K562 (cell line): ENCODE results near the gene FRMPD4. TPM values are rescaled to one million over a fixed set of nuclear protein-coding genes. Genes with fewer than 3 reads are reported as not detected.

Experiments used
- ATAC-seq: fragments of 200-7000 bp; cut with Tn5 transposase; 3 replicates; pipeline ENCODE4 v1.9.1; 2020; ENCODE audit warnings: moderate library complexity
- BruUV-seq: library from RNA; stranded (reverse); fragments of 400-500 nt; replicated peaks from 2 replicates; lab custom pipeline; 2021; lab: Mats Ljungman, UMichigan
- CTCF ChIA-PET: fragments of 300-600 bp; formaldehyde crosslinking; extraction: SDS; loops from one replicate; lab custom pipeline; 2021; ENCODE audit warnings: low intra/inter-chr PET ratio; lab: Yijun Ruan, JAX
- POLR2A ChIA-PET: fragments of 300-600, 350-650 bp; sonication (Branson Sonifier 250); formaldehyde crosslinking; extraction: SDS; loops from one replicate; lab custom pipeline; 2021; ENCODE audit warnings: antibody characterized with exemption, inconsistent platforms; lab: Yijun Ruan, JAX
- DNase-seq, 4 experiments: peaks; one replicate each; pipeline versions ENCODE4 v3.0.0 to v3.0.0-alpha.2; 2011 to 2018; ENCODE audit warnings: low spot score in 3 of 4, mixed read lengths in 3 of 4; ENCODE audit errors: extremely low read depth in 1 of 4
- FAIRE-seq: peaks from 2 replicates; lab custom pipeline; 2011; peaks lifted over from hg19 to GRCh38; lab: Jason Lieb, UNC
- H2AFZ ChIP-seq: 2 replicates; pipeline ENCODE4 v1.6.0; 2011; ENCODE audit warnings: low read depth, low read length, control low read depth, inconsistent platforms
- H3K27ac ChIP-seq: fragments of 200-600 bp; 3 replicates; pipeline ENCODE4 v1.8.0; 2011; ENCODE audit warnings: low read depth, mild to moderate bottlenecking, control low read depth, inconsistent platforms, low read length, moderate library complexity, mixed read lengths; ENCODE audit errors: extremely low read depth
- H3K27me3 ChIP-seq, 2 experiments: fragments of 300-600 bp in 1 of 2; 2 replicates in 1 of 2; 3 replicates in 1 of 2; pipeline versions ENCODE4 v1.6.0 to v1.8.0; 2011; ENCODE audit warnings: inconsistent platforms in 2 of 2, low read length in 2 of 2, mild to moderate bottlenecking in 1 of 2, mixed read lengths in 1 of 2, moderate library complexity in 1 of 2; ENCODE audit not compliant: control insufficient read depth in 2 of 2, insufficient read depth in 2 of 2
- H3K36me3 ChIP-seq: fragments of 300-600 bp; 3 replicates; pipeline ENCODE4 v1.8.0; 2011; ENCODE audit warnings: mild to moderate bottlenecking, low read length, inconsistent platforms; ENCODE audit not compliant: control insufficient read depth, insufficient read depth
- H3K4me1 ChIP-seq, 2 experiments: fragments of 200-600 bp in 1 of 2; replicated peaks in 1 of 2; 2 replicates in 1 of 2; 3 replicates in 1 of 2; pipeline versions ENCODE4 v1.5.1 to v1.8.0; 2011; ENCODE audit warnings: inconsistent platforms in 2 of 2, low read length in 2 of 2, mild to moderate bottlenecking in 1 of 2, mixed read lengths in 1 of 2, moderate library complexity in 1 of 2; ENCODE audit not compliant: control insufficient read depth in 2 of 2, insufficient read depth in 2 of 2
- H3K4me2 ChIP-seq: 2 replicates; pipeline ENCODE4 v1.6.1; 2011; ENCODE audit warnings: low read length, control low read depth, inconsistent platforms, mixed read lengths; ENCODE audit not compliant: insufficient read depth
- H3K4me3 ChIP-seq: fragments of 200-600 bp; sonication (generic), shearing (Covaris generic); 2 replicates; pipeline ENCODE4 v1.5.1; 2016; ENCODE audit warnings: control low read depth, inconsistent platforms
- H3K79me2 ChIP-seq: fragments of 200-600 bp; 3 replicates; pipeline ENCODE4 v1.8.0; 2011; ENCODE audit warnings: low read length, inconsistent platforms; ENCODE audit not compliant: control insufficient read depth, insufficient read depth
- H3K9ac ChIP-seq, 2 experiments: 2 replicates each; pipeline versions ENCODE4 v1.6.0 to v1.6.1; 2011; ENCODE audit warnings: low read depth in 2 of 2, low read length in 2 of 2, control low read depth in 1 of 2, inconsistent platforms in 1 of 2, mild to moderate bottlenecking in 1 of 2, mixed read lengths in 1 of 2; ENCODE audit not compliant: insufficient read depth in 1 of 2
- H3K9me1 ChIP-seq: one replicate; pipeline ENCODE4 v1.6.0; 2011; ENCODE audit warnings: inconsistent platforms, mild to moderate bottlenecking, low read length, moderate library complexity; ENCODE audit not compliant: control insufficient read depth, insufficient read depth
- H3K9me3 ChIP-seq: replicated peaks from 2 replicates; pipeline ENCODE4 v1.5.1; 2011; ENCODE audit warnings: low read depth, low read length, inconsistent platforms; ENCODE audit not compliant: control insufficient read depth, insufficient read depth
- H4K20me1 ChIP-seq: replicated peaks from 2 replicates; pipeline ENCODE4 v1.6.1; 2011; ENCODE audit warnings: low read length, inconsistent platforms, mixed read lengths; ENCODE audit not compliant: control insufficient read depth, insufficient read depth
- DMBX1 ChIP-seq: fragments of 250-450 bp; sonication (Bioruptor Pico); IDR thresholded peaks from 2 replicates; pipeline ENCODE4 v1.8.0; 2022; ENCODE audit warnings: inconsistent platforms, mild to moderate bottlenecking, moderate library complexity, borderline replicate concordance
- EGR1 ChIP-seq: fragments of 450-650 bp; conservative IDR thresholded peaks from 2 replicates; pipeline ENCODE4 v1.6.1; 2017; ENCODE audit warnings: mild to moderate bottlenecking
- ESRRB ChIP-seq: fragments of 250-450 bp; sonication (Bioruptor Pico); IDR thresholded peaks from 2 replicates; pipeline ENCODE4 v1.5.0; 2020; ENCODE audit warnings: mild to moderate bottlenecking, moderate library complexity, borderline replicate concordance
- NEUROD1 ChIP-seq: fragments of 150-350 bp; IDR thresholded peaks from 2 replicates; pipeline ENCODE4 v1.6.1; 2014; ENCODE audit warnings: borderline replicate concordance, low read length, low read depth; ENCODE audit not compliant: partially characterized antibody
- PHF21A ChIP-seq: fragments of 450-650 bp; IDR thresholded peaks from 2 replicates; pipeline ENCODE4 v1.6.1; 2017; ENCODE audit warnings: low read depth, borderline replicate concordance
- SMAD2 ChIP-seq: fragments of 150-350 bp; IDR thresholded peaks from 2 replicates; pipeline ENCODE4 v1.6.1; 2014; ENCODE audit warnings: low read depth, mild to moderate bottlenecking, low read length
- SMC3 ChIP-seq: conservative IDR thresholded peaks from 2 replicates; pipeline ENCODE4 v1.6.1; 2011; ENCODE audit warnings: low read depth, low read length, improper control_type of control experiment; ENCODE audit not compliant: insufficient read depth
- TARDBP ChIP-seq: fragments of 450-650 bp; IDR thresholded peaks from 2 replicates; pipeline ENCODE4 v1.6.1; 2016
- TCF7L2 ChIP-seq: fragments of 150-350 bp; IDR thresholded peaks from 2 replicates; pipeline ENCODE4 v1.6.1; 2016; ENCODE audit warnings: low read depth, mild to moderate bottlenecking, low read length, moderate library complexity
- ZNF77 ChIP-seq: fragments of 250-450 bp; sonication (Bioruptor Pico); IDR thresholded peaks from 2 replicates; pipeline ENCODE4 v1.5.0; 2020
- WGBS: fragments of 100-300 bp; shearing (Covaris generic); methylation state at CpG from one replicate; pipeline ENCODE4 v1.1.6; 2016; ENCODE audit warnings: low coverage, mixed read lengths; ENCODE audit not compliant: insufficient coverage; ENCODE audit errors: missing lambda C conversion rate; 5-methylcytosine and 5-hydroxymethylcytosine counted together
- in situ Hi-C: fragments of 300-500 bp; cut with MboI; formaldehyde crosslinking; loops from 4 replicates; pipeline ENCODE4 v1.15.0; 2018; ENCODE audit warnings: inconsistent platforms, mixed read lengths
- intact Hi-C: fragments of 100-400 bp; cut with micrococcal nuclease; formaldehyde crosslinking; loops from 2 replicates; pipeline ENCODE4 v1.14.2; 2022
- polyA plus RNA-seq, 8 experiments: library from polyadenylated mRNA; depleted of rRNA in 4 of 8; stranded (reverse) in 5 of 8; unstranded in 3 of 8; fragments of >200 nt; fragmentation: Nextera tagmentation in 2 of 8; fragmentation: Illumina TruSeq in 1 of 8; extraction: Ambion mirVana in 2 of 8; extraction: Trizol in 1 of 8; gene quantifications; 2 replicates each; pipeline versions ENCODE4 v1.2.1 to v1.2.3, GENCODE V29; 2011 to 2014; ENCODE audit warnings: inconsistent platforms in 1 of 8, missing spikeins in 1 of 8
- total RNA-seq, 7 experiments: library from RNA; depleted of rRNA in 6 of 7; stranded (reverse); fragments of >200 nt in 6 of 7; fragmentation: Illumina TruSeq in 2 of 7; extraction: Trizol in 2 of 7; gene quantifications; 2 replicates each; pipeline versions ENCODE4 v1.2.1 to v1.2.3, GENCODE V29; 2011 to 2021; ENCODE audit warnings: low replicate concordance in 1 of 7

Gene FRMPD4
- total and polyA plus RNA-seq, 9 of the 15 experiments (the other 6 are each of a cell fraction or from before 2014, with no cell fraction given): not detected

- no peak for FAIRE-seq
- no peak overlapping the region for H3K9ac ChIP-seq
- no peaks in the 10 kb centered on the region for H3K27me3 ChIP-seq
- H3K27ac ChIP-seq: no peak overlapping the region
- H3K4me3 ChIP-seq: no peak overlapping the region
- in situ Hi-C loops: no loop called here
- no peak overlapping the region for H2AFZ ChIP-seq
- ChIA-PET POLR2A (no interaction called here), CTCF (no interaction called here)
- WGBS: 0% methylated on average over 3 of the region's 4 CpGs
- H4K20me1 ChIP-seq: no peaks in the 10 kb centered on the region
- BruUV-seq: no TSS peak
- no peaks in the 10 kb centered on the region for H3K79me2 ChIP-seq
- no peaks in the 10 kb centered on the region for H3K4me1 ChIP-seq
- no peaks in the 10 kb centered on the region for H3K9me1 ChIP-seq
- H3K36me3 ChIP-seq: no peaks in the 10 kb centered on the region
- no peak for TF ChIP-seq EGR1
- no peak for TF ChIP-seq NEUROD1
- TF ChIP-seq TARDBP: no peak
- TF ChIP-seq ZNF77 (CRISPR knock-in tag): no peak
- no peak for TF ChIP-seq SMC3
- TF ChIP-seq ESRRB (CRISPR knock-in tag): no peak
- TF ChIP-seq, all 486 proteins: peak for 0
- DNase-seq (no peak), ATAC-seq (no peak)
- Histone ChIP-seq H3K9me3 (no peaks in the 10 kb centered on the region), H3K4me2 (no peak overlapping the region)
- intact Hi-C loops: no loop called here
Measured at GRCh38 chrX:12228862-12229261, 90.6 kb downstream of the FRMPD4 start.

GRCh38 chrX:12229986-12230385 is 91.7 kb downstream of the FRMPD4 start:
- no peak for FAIRE-seq
- no peak overlapping the region for H3K4me3 ChIP-seq
- H2AFZ ChIP-seq: no peak overlapping the region
- no peak overlapping the region for H3K4me2 ChIP-seq
- no peak for DNase-seq
- intact Hi-C loops: no loop called here
- no peaks in the 10 kb centered on the region for H3K27me3 ChIP-seq
- no peaks in the 10 kb centered on the region for H3K36me3 ChIP-seq
- in situ Hi-C loops: no loop called here
- H4K20me1 ChIP-seq: no peaks in the 10 kb centered on the region
- ChIA-PET POLR2A (no interaction called here), CTCF (no interaction called here)
- WGBS: 0% methylated on average over 2 of the region's 2 CpGs
- no TSS peak for BruUV-seq
- no peak overlapping the region for H3K27ac ChIP-seq
- H3K9me3 ChIP-seq: no peaks in the 10 kb centered on the region
- H3K4me1 ChIP-seq: no peaks in the 10 kb centered on the region
- no peaks in the 10 kb centered on the region for H3K9me1 ChIP-seq
- no peak overlapping the region for H3K9ac ChIP-seq
- no peak for ATAC-seq
- TF ChIP-seq PHF21A (no peak), TCF7L2 (no peak), SMAD2 (no peak), DMBX1 (CRISPR knock-in tag) (no peak)
- H3K79me2 ChIP-seq: no peaks in the 10 kb centered on the region
